GM18870 (cell line): ENCODE results near the gene ZMYND19.
"Not testable (repeated sequence)": the region's sequence is repeated elsewhere in the genome, so short reads cannot be mapped to it uniquely, and the experiment has no call there.

Experiments
- ATAC-seq: cut with Tn5 transposase; IDR thresholded peaks from one replicate; pipeline ENCODE4 v1.9.1; 2021; ENCODE audit warnings: moderate library complexity; ENCODE audit not compliant: unreplicated experiment

Gene ZMYND19

DNA sequence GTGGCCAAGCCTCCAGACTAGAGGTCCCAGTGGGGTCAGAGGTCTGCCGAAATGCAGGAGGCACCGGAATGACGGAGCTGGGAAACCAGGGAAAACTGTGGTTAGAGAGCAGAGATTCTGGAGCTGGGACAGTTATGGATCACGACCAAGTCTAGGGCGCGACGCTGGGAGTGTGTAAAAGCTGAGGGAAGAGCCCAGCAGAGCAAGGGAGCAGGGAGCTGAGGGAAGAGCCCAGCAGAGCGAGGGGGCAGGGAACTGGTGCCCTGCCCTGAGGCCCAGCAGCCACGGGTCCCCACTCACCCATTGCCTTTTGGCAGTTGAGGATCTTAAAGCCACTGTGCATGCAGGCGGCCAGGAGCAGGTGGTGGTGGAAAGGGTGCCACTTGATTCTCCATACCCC is 26.2 kb downstream of the ZMYND19 start:
- ATAC-seq, result no peak

DNA sequence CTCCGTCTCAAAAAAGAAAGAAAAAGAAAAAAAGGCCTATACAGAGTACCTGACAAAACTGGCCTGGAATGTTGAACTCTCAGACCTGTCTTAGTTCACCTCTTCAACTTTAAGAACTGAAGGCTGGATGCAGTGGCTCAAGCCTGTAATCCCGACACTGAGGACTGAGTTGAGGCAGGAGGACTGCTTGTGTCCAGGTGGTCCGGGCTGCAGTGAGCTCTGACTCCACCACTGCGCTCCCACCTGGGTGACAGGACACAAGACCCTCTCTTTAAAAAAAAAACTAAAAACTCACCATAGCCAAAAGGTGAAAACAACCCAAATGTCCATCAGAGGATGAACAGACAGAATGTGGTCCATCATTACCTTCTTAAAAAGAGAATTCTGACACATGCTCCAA is 32.2 kb downstream of the ZMYND19 start:
- no peak for ATAC-seq

DNA sequence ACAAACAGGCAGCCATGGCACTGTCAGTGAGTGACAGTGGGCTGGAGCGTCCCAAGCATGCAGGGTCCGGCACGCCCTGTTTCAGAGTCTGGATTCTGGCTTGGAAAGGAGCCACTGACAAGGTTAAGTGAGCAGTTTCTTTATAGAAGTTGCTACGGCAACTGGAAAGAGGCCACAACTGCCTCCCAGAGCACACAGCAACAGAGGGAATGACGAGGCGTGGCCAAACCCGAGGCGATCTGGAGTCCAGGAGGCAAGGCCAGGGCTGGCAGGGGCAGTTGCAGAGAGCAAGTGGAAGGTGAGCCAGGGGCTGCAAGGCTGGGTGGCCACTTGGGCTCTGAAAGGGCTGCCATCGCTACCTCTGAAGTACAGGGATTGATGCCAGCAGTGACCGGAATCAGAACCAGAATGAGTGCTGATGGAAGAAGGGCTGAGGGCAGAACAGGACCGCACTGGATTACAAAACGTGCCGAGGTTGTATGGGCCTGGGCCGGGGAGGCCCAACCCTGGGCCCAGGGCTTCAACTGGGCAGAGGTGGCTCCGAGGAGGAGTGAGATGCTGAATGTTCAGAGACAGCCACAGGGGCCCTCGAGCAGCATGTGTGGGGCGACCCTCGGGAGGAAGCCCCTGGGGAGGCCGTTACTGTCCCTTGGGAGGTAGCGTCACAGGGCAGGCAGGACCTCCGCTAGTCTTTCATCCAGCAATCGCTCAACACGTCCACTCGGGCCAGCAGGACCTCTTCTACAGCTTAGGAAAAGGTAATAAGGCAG is 34.1 kb downstream of the ZMYND19 start:
- no peak for ATAC-seq

DNA sequence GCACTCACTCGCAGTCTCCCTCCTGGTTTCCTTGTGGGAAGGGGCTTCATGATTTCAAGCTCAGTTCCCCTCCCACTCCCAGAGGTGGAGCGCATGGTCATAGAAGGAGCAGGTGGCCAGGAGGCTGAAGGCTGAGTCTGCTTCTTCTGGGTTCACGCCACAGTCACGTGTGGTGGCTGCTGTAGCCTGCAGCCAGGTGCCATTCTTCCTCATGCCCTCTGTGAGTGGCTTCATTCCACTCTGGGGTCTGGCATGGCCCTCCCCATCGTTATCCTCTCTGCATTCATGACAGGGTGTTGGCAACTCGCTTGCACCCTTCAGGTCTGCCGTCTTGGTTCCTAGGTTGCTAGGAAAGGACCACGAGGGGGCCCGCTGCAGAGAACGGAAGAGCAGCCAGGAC is 35.1 kb downstream of the ZMYND19 start:
- no peak for ATAC-seq

DNA sequence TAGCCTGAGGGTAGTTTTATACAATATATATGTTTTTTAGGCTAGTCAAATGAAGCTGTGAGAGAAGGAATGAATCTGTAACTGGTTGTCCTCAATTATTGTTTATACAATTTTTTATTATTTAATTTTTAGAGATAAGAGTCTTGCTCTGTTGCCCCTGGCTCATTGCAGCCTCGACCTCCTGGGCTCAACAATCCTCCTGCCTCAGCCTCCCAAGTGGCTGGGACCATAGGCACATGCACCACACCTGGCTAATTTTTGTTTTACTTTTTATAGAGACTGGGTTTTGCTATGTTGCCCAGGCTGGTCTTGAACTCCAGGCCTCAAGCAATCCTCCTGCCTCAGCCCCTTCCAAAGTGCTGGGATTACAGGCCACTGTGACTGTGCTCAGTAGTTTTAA is 36.0 kb downstream of the ZMYND19 start:
- ATAC-seq, result no peak

DNA sequence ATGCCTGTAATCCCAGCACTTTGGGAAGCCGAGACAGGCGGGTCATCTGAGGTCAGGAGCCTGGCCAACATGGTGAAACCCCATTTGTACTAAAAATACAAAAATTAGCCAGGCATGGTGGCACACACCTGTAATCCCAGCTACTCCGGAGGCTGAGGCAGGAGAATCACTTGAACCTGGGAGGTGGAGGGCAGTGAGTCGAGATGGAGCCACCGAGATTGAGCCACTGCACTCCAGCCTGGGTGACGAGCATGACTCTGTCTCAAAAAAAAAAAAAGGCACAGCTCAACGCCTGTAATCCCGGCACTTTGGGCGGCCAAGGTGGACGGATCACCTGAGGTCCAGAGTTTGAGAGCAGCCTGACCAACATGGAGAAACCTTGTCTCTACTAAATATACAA is 36.7 kb downstream of the ZMYND19 start:
- ATAC-seq, result not testable (repeated sequence)

DNA sequence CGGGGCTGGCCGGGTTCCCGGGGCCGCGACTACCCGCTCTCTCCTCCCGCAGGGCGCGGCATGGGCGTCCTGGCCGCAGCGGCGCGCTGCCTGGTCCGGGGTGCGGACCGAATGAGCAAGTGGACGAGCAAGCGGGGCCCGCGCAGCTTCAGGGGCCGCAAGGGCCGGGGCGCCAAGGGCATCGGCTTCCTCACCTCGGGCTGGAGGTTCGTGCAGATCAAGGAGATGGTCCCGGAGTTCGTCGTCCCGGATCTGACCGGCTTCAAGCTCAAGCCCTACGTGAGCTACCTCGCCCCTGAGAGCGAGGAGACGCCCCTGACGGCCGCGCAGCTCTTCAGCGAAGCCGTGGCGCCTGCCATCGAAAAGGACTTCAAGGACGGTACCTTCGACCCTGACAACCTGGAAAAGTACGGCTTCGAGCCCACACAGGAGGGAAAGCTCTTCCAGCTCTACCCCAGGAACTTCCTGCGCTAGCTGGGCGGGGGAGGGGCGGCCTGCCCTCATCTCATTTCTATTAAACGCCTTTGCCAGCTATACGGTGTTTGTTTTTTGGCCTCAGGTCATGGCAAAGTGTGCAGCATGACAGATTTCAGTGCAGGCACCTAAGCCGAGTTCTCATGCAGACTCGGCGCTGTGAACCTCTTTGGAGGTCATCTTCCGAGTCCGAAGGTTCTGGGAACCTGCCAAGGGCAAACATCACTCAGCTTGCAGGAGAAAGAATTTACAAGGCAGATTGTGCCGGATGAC is 38.1 kb downstream of the ZMYND19 start:
- ATAC-seq, result no peak

DNA sequence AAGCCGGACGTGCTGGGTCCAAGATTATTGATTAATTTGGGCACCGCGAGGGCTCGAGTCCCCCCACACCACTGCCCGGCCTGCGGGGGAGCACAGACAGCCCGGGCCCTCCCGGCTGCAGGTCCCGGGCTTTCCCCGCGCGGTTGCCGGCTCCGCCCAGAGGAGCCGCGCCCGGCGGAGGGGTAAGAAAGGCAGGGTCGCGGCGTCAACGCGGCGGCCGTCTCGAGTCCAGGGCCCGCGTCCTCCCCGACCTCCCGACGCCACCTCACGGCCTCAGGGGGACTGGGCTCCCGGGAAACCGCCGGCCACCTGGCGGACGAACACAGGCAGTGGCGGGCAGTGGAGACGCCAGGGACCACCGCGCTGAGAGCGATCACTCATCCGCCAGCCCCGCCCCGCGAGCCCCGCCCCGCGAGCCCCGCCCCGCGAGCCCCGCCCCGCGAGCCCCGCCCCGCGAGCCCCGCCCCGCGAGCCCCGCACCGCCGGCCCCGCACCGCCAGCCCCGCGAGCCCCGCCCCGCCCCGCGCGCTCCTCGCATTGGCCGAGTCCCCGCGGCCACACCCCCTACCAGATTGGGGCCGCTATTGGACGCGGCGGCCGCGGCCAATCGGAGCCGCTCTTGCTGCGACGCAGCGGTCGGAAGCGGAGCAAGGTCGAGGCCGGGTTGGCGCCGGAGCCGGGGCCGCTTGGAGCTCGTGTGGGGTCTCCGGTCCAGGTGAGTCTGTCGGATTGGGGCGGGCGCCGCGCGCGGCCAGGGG is 38.9 kb downstream of the ZMYND19 start, which contains the start of gene MRPL41:
Gene MRPL41 (plus strand): TSS at position 616 of the 758 bp plus-strand sequence. CDS start 203 bp downstream, outside the sequence.
- no peak for ATAC-seq

DNA sequence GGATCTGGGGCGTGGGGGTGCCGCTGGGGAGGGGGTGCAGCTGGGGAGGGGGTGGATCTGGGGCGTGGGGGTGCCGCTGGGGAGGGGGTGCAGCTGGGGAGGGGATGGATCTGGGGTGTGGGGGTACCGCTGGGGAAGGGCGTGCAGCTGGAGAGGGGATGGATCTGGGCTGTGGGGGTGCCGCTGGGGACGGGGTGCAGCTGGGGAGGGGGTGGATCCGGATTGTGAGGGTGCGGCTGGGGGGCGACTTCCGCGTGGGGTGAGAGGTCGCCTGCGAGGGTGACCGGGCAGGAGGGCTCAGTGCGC is 39.4 kb downstream of the ZMYND19 start:
- not testable (repeated sequence) for ATAC-seq

DNA sequence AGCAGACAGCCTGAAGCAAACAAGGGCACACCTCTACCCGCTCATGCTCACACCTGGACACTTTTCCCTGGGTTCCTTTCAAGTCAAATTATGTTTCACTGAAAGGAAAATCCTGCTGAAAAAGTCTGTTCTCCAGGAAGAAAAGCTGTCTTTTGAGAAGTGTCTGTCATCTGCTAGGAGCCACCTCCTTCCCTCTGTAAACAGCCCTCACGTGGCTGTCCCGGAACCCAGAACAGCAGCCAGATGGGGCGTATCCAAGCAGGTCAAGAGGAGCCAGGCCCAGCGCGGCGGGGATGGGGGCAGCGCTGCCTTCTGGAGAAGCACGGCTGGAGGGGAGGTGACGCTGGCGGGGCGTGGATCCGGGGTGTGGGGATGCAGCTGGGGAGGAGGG is 40.1 kb downstream of the ZMYND19 start, which contains the start of gene PNPLA7:
Gene PNPLA7 (minus strand): TSS at position 172 of the 391 bp plus-strand sequence. CDS start 205 bp downstream, outside the sequence.
- no peak for ATAC-seq

DNA sequence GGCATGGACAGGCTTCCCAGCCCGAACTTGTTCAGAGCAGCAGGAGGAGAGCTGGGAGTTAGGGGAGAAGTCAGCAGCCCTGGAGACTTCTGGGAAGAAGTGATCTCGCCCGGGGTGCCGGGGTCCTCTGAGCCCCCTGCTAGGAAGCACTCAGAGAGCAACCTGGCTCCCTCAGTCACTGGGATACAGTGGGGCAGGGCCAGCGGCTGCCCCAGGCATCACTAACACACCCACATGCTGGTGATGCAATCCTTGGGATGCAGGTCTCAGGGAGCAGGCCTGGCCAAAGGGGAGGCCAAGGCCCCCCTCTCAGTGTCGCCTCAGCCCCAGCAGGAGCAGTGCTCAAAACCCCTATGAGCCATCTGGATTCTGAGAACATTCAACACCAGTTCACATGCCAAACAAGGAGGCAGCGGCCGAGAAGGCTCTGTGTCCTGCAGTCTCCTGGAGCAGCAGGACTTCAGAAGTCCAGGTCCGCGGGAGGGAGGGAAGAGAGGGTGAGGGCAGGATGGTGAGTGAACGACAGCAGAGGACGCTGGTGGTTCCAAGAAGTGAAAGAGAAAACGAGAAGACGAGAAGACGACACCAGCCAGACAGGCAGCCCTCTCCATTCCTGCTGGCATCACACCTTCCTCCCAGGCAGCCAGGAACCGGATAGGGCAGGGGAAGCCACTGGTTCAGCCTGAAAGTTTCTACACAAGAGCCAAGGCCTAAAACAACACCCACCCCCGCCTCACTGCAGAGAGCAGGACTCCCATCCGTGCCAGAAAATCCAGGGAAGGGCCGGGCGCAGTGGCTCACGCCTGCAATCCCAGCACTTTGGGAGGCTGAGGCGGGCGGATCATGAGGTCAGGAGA is 42.4 kb downstream of the ZMYND19 start:
- ATAC-seq, result no peak

DNA sequence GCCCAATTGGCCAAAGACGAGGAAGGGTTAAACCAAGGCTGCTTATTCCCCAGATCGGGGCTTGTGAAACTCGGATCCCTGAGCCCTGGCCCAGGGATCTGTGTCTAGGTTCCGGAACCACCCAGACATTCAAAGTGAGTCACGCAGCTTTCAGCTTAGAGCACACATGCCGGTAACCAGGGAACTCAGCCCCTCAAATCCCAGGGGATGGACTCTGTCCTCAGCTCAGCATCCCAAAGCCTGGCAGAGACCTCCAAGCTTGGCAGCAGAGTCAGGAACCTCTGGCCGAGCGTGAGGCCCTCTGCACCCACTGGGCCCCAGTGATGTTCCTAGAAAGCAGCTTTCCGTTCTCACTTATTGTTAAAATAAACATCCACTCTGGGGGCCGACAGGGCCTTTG is 45.2 kb downstream of the ZMYND19 start:
- ATAC-seq, result no peak

DNA sequence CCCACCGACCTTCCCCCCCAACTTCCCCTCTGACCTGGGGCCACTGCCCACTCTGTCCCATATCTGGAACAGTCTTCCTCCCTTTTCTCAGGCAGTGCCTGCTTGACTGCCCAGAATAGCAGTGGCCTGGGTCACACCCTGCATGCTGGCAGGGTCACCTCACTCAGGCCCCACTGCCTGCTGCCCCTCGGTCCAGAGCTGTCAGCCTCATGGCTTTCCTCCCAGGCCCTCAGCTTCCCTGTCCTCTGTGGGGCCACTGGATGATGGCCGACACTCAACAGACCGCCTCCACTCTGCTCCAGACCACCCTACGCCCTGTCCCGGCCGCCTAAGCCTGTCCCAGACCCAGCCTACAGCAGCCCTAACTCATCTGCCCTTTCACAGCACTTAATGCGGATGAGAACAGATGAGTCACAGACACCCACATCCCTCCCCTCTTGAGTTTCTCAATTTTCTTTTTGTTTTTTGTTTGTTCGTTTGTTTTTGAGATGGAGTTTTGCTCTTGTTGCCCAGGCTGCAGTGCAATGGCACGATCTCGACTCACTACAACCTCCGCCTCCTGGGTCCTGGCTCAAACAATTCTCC is 46.0 kb downstream of the ZMYND19 start:
- no peak for ATAC-seq

DNA sequence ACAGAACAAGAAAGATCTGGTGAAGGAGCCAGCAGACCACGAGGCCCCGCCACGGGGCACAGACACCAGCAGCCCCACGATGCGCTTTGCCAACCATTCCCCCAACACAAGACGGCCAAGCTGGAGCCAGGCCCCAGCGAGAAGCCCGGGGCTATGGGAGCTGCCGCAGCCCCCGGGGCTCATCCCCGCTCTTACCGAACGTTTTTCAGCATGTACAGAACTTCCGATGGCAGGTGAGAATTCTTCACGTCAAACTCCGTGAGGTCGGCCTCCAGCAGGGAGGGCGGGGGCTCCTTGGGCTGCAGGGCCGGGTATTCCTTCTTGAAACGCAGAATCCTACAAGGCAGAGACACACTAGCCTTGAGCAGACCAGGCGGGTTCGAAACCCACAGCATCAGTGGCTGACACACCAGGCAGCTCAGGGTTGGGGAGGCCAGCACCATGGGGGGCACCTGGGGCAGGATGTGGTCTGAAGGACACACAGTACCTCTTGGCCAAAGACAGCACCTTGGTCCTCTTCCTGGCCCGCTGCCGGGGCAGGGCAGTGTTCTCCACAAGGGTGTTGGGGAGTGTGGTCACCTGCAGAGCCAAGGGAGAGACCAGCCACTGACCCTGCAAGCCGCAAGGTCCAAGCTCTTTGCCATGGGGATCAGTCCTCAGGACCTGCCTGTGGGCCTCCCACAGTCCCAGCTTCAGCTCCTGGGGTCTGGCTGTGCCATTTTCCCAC is 46.9 kb downstream of the ZMYND19 start:
- ATAC-seq, result no peak

DNA sequence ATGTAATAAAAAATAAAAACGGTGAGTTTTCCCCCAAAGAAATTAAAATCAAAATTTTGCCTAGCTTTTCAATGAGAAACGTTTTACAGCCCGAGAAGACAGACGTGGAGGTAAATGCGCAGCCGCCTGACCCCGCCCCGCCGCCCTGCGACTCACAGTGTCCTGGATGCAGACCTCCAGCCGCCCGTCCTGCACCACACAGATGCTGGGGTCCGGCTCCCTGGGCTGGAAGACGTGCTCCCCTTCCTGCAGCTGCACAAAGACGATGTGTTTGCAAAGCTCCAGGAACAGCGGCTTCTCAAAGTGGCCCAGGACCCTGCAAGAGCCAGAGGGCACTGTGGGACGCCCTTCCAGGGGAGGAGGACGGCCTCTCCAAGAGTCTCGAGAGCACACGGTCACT is 47.8 kb downstream of the ZMYND19 start:
- no peak for ATAC-seq

DNA sequence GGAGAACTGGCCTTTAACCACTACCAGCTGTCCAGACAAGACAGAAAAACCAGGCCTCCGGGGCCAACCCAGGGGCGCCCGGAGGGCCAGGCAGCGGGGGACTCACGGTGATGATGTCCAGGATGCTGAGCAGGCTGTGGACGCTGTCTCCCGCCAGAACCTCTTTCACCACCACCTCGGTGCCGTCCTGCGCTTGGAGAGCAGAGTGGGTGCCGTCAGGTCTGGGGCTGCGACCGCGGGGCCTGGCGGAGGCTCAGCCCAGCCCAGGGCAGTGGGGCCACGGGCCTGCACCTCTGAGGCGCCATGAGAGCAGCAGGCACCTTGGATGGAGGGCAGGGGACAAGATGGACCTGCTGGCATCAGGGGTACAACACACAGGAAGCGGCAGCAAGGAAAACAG is 49.8 kb downstream of the ZMYND19 start:
- ATAC-seq, result no peak

DNA sequence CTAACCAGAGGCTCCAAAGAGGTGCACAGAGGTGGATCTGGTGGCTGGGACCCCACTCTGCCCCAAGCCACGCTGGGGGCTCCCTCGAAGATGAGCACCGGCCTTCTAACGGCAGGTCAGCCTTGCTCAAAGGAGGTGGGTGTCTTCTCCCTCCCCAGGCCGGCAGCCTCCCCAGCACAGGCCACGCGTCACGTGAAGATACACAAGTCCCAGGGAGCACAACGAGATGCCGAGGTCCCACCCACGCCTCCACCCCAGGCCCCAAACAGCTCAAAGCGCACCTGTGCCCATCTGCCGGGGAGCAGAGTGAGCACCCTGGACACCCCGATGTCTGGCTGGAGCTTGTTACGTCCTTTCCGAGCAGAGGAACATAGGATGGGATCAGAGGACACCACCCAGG is 52.3 kb downstream of the ZMYND19 start:
- ATAC-seq, result no peak

DNA sequence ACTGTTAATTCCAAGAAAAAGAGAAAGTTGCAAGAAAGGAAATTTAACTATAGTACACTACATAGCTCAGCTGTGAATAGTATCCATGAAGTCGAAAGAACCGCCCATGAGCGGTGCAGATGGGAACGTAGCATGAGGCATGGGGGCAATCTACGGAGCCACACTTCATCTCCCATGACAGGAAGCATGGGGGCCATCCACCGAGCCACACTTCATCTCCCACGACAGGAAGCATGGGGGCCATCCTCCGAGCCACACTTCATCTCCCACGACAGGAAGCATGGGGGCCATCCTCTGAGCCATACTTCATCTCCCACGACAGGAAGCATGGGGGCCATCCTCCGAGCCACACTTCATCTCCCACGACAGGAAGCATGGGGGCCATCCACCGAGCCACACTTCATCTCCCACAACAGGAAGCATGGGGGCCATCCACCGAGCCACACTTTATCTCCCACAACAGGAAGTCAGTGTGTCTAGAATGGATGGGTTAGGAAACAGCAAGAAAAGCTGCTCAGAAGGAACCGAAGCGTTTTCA is 53.6 kb downstream of the ZMYND19 start:
- not testable (repeated sequence) for ATAC-seq

DNA sequence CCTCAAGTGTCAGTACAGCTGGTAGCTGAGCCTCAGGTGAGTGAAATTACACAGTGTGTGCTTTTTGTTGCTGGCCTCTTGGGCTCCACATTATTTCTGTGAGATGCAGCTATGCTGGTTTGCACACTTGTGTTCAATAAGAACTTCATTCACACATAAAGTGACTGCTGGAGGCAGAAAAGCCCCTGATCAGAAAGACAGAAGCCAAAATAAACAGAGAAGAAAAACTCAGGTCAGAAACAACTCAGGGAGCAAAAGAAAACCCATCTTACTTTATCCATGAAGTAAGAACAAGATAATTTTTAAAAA is 55.2 kb downstream of the ZMYND19 start:
- ATAC-seq, result no peak
